H9 (cell line): ENCODE measurements around the gene STPG3. TPM values are rescaled to one million over a fixed set of nuclear protein-coding genes. Genes with fewer than 3 reads are reported as not detected.

Source experiments
- DNase-seq: peaks from one replicate; pipeline ENCODE4 v3.0.0-alpha.2; 2017
- H2AFZ ChIP-seq: one replicate; pipeline ENCODE4 v1.6.1; 2013; ENCODE audit warnings: mild to moderate bottlenecking, low read length, control low read depth, moderate library complexity
- H2AK5ac ChIP-seq: 2 replicates; pipeline ENCODE4 v1.6.1; 2013; ENCODE audit warnings: low read length, control low read depth, mixed read lengths; ENCODE audit not compliant: insufficient read length
- H2BK120ac ChIP-seq: one replicate; pipeline ENCODE4 v1.6.1; 2013; ENCODE audit warnings: low read depth, mild to moderate bottlenecking, low read length, control low read depth, inconsistent platforms; ENCODE audit not compliant: poor library complexity, severe bottlenecking
- H2BK12ac ChIP-seq: 2 replicates; pipeline ENCODE4 v1.6.1; 2013; ENCODE audit warnings: low read length, control low read depth, mixed read lengths, low read depth; ENCODE audit not compliant: insufficient read length
- H2BK15ac ChIP-seq: 2 replicates; pipeline ENCODE4 v1.6.1; 2013; ENCODE audit warnings: low read depth, low read length, control low read depth
- H2BK20ac ChIP-seq: one replicate; pipeline ENCODE4 v1.6.1; 2013; ENCODE audit warnings: low read depth, mild to moderate bottlenecking, low read length, control low read depth, inconsistent platforms; ENCODE audit not compliant: poor library complexity, severe bottlenecking
- H2BK5ac ChIP-seq: 2 replicates; pipeline ENCODE4 v1.6.1; 2013; ENCODE audit warnings: low read length, control low read depth, mixed read lengths; ENCODE audit not compliant: insufficient read length
- H3K14ac ChIP-seq: 2 replicates; pipeline ENCODE4 v1.6.1; 2013; ENCODE audit warnings: low read length, control low read depth; ENCODE audit not compliant: insufficient read depth
- H3K18ac ChIP-seq: 2 replicates; pipeline ENCODE4 v1.6.1; 2013; ENCODE audit warnings: low read depth, mild to moderate bottlenecking, mixed read lengths, low read length, control low read depth; ENCODE audit not compliant: insufficient read length
- H3K23ac ChIP-seq: 2 replicates; pipeline ENCODE4 v1.6.1; 2013; ENCODE audit warnings: low read length, control low read depth, mixed read lengths, low read depth; ENCODE audit not compliant: insufficient read length
- H3K23me2 ChIP-seq: 2 replicates; pipeline ENCODE4 v1.6.1; 2013; ENCODE audit warnings: low read depth, mild to moderate bottlenecking, mixed read lengths, low read length, control low read depth; ENCODE audit not compliant: insufficient read length, poor library complexity, severe bottlenecking
- H3K27ac ChIP-seq: 2 replicates; pipeline ENCODE4 v1.5.1; 2013; ENCODE audit warnings: low read length, control low read depth, mixed read lengths, low read depth; ENCODE audit not compliant: insufficient read length
- H3K27me3 ChIP-seq: 2 replicates; pipeline ENCODE4 v1.6.1; 2013; ENCODE audit warnings: low read length, control low read depth, inconsistent platforms; ENCODE audit not compliant: insufficient read depth
- H3K4ac ChIP-seq: 2 replicates; pipeline ENCODE4 v1.6.1; 2013; ENCODE audit warnings: low read depth, mild to moderate bottlenecking, control low read depth, inconsistent platforms, low read length, moderate library complexity
- H3K4me1 ChIP-seq: 2 replicates; pipeline ENCODE4 v1.6.1; 2013; ENCODE audit warnings: low read length, control low read depth, inconsistent platforms; ENCODE audit not compliant: insufficient read depth
- H3K4me2 ChIP-seq: 2 replicates; pipeline ENCODE4 v1.6.1; 2013; ENCODE audit warnings: low read length, control low read depth, mixed read lengths; ENCODE audit not compliant: insufficient read length, insufficient read depth
- H3K56ac ChIP-seq: 2 replicates; pipeline ENCODE4 v1.6.1; 2013; ENCODE audit warnings: low read depth, mild to moderate bottlenecking, mixed read lengths, low read length, control low read depth; ENCODE audit not compliant: insufficient read length
- H3K79me1 ChIP-seq: 2 replicates; pipeline ENCODE4 v1.6.1; 2013; ENCODE audit warnings: low read depth, mild to moderate bottlenecking, moderate library complexity, low read length, control low read depth, inconsistent platforms; ENCODE audit not compliant: insufficient read depth, poor library complexity, severe bottlenecking
- H3K79me2 ChIP-seq: 2 replicates; pipeline ENCODE4 v1.6.1; 2013; ENCODE audit warnings: low read length, control low read depth, inconsistent platforms; ENCODE audit not compliant: insufficient read depth
- H3K9ac ChIP-seq: 2 replicates; pipeline ENCODE4 v1.6.1; 2013; ENCODE audit warnings: low read length, control low read depth, mixed read lengths; ENCODE audit not compliant: insufficient read length; ENCODE audit errors: extremely low read depth
- H3K9me3 ChIP-seq: one replicate; pipeline ENCODE4 v1.6.1; 2013; ENCODE audit warnings: low read depth, low read length, inconsistent platforms; ENCODE audit not compliant: control insufficient read depth
- H3T11ph ChIP-seq: one replicate; pipeline ENCODE4 v1.6.1; 2013; ENCODE audit warnings: mild to moderate bottlenecking, low read length, control low read depth, inconsistent platforms
- H4K20me1 ChIP-seq: one replicate; pipeline ENCODE4 v1.6.1; 2013; ENCODE audit not compliant: control insufficient read depth, insufficient read length, insufficient read depth
- H4K5ac ChIP-seq: 2 replicates; pipeline ENCODE4 v1.6.1; 2013; ENCODE audit warnings: low read depth, mild to moderate bottlenecking, mixed read lengths, low read length, control low read depth; ENCODE audit not compliant: insufficient read length
- H4K8ac ChIP-seq: replicated peaks from 2 replicates; pipeline ENCODE4 v1.6.1; 2013; ENCODE audit warnings: low read length, control low read depth, mixed read lengths, low read depth; ENCODE audit not compliant: insufficient read length
- H4K91ac ChIP-seq: 2 replicates; pipeline ENCODE4 v1.6.1; 2013; ENCODE audit warnings: low read depth, mild to moderate bottlenecking, moderate library complexity, mixed read lengths, low read length, control low read depth; ENCODE audit not compliant: insufficient read length
- H3K27ac Mint-ChIP-seq, 3 experiments: 2 replicates in 2 of 3; 3 replicates in 1 of 3; pipeline ENCODE4 v1.8.0; 2020 to 2021; ENCODE audit warnings: mixed read lengths in 3 of 3, mild to moderate bottlenecking in 1 of 3, moderate library complexity in 1 of 3
- H3K27me3 Mint-ChIP-seq: 2 replicates; pipeline ENCODE4 v1.8.0; 2021; ENCODE audit warnings: low read depth, mild to moderate bottlenecking, moderate library complexity, mixed read lengths
- H3K36me3 Mint-ChIP-seq, 3 experiments: 2 replicates in 2 of 3; 3 replicates in 1 of 3; pipeline ENCODE4 v1.8.0; 2020 to 2021; ENCODE audit warnings: low read depth in 3 of 3, mixed read lengths in 3 of 3; ENCODE audit not compliant: insufficient read depth in 1 of 3
- H3K4me1 Mint-ChIP-seq, 2 experiments: 2 replicates each; pipeline ENCODE4 v1.8.0; 2020; ENCODE audit warnings: mixed read lengths in 2 of 2
- H3K4me3 Mint-ChIP-seq, 2 experiments: 2 replicates in 1 of 2; 3 replicates in 1 of 2; pipeline ENCODE4 v1.8.0; 2020 to 2021; ENCODE audit warnings: mild to moderate bottlenecking in 2 of 2, mixed read lengths in 2 of 2, moderate library complexity in 1 of 2
- H3K9me3 Mint-ChIP-seq, 2 experiments: 2 replicates in 1 of 2; 3 replicates in 1 of 2; pipeline ENCODE4 v1.8.0; 2020; ENCODE audit warnings: mild to moderate bottlenecking in 2 of 2, mixed read lengths in 2 of 2, moderate library complexity in 1 of 2
- WGBS: extraction: QIAGEN DNeasy Blood & Tissue Kit; methylation state at CpG from one replicate; pipeline ENCODE4 v1.1.7; 2013; ENCODE audit warnings: missing lambda C conversion rate, low lambda C conversion rate, mixed read lengths; ENCODE audit not compliant: insufficient read length; ENCODE audit errors: extremely low coverage; 5-methylcytosine and 5-hydroxymethylcytosine counted together
- total RNA-seq: library from RNA; stranded (reverse); gene quantifications from 2 replicates; pipeline ENCODE4 v1.2.1, GENCODE V29; 2021
- TF ChIP-seq, protein P1 (sequence below): fragments of 200-600 bp; sonication (generic); conservative IDR thresholded peaks from 3 replicates; pipeline ENCODE4 v1.8.0; 2021; ENCODE audit warnings: antibody characterized with exemption, mild to moderate bottlenecking

The STPG3 gene
- total RNA-seq, 1 experiment from 2014 or later: not detected

GRCh38 chr9:137247135-137247915, 3.8 kb upstream of the STPG3 start:
- H3K79me2 ChIP-seq: no peaks in the 10 kb centered on the region
- no peak overlapping the region for H2BK12ac ChIP-seq
- no peak overlapping the region for H3K4ac ChIP-seq
- Mint-ChIP-seq H3K4me3 (no peak overlapping the region), H3K36me3 (peaks cover 11 to 17% (median 14%) of the 10 kb centered on the region in 3 experiments; a peak in 6 of 7 replicates), H3K9me3 (no peaks in the 10 kb centered on the region; a peak in 1 of 5 replicates), H3K27ac (no peak overlapping the region), H3K27me3 (peaks cover 40% of the 10 kb centered on the region), H3K4me1 (peaks cover 17 to 26% of the 10 kb centered on the region in 2 experiments)
- no peak overlapping the region for H2BK20ac ChIP-seq
- no peak overlapping the region for H3K23ac ChIP-seq
- H2BK5ac ChIP-seq: no peak overlapping the region
- no peak overlapping the region for H3K9ac ChIP-seq
- H3T11ph ChIP-seq: no peak overlapping the region
- no peaks in the 10 kb centered on the region; the same call in 1 of the 2 replicates for H3K4me1 ChIP-seq
- no peak overlapping the region for H4K5ac ChIP-seq
- H3K9me3 ChIP-seq: no peaks in the 10 kb centered on the region
- no peak overlapping the region for H2AFZ ChIP-seq
- H2BK120ac ChIP-seq: no peak overlapping the region
- H3K27me3 ChIP-seq: no peaks in the 10 kb centered on the region
- no peak for DNase-seq
- H3K4me2 ChIP-seq: no peak overlapping the region
- peaks cover 3% of the 10 kb centered on the region for H4K20me1 ChIP-seq
- no peak overlapping the region for H2BK15ac ChIP-seq
- H3K79me1 ChIP-seq: no peaks in the 10 kb centered on the region
- H3K27ac ChIP-seq: no peak overlapping the region
- TF ChIP-seq, protein P1, sequence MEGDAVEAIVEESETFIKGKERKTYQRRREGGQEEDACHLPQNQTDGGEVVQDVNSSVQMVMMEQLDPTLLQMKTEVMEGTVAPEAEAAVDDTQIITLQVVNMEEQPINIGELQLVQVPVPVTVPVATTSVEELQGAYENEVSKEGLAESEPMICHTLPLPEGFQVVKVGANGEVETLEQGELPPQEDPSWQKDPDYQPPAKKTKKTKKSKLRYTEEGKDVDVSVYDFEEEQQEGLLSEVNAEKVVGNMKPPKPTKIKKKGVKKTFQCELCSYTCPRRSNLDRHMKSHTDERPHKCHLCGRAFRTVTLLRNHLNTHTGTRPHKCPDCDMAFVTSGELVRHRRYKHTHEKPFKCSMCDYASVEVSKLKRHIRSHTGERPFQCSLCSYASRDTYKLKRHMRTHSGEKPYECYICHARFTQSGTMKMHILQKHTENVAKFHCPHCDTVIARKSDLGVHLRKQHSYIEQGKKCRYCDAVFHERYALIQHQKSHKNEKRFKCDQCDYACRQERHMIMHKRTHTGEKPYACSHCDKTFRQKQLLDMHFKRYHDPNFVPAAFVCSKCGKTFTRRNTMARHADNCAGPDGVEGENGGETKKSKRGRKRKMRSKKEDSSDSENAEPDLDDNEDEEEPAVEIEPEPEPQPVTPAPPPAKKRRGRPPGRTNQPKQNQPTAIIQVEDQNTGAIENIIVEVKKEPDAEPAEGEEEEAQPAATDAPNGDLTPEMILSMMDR: no peak
- no CpG with 5 or more reads among the region's 20 CpGs for WGBS
- H4K91ac ChIP-seq: no peak overlapping the region
- H3K23me2 ChIP-seq: peaks cover 3% of the 10 kb centered on the region
- H3K18ac ChIP-seq: no peak overlapping the region
- no peak overlapping the region for H2AK5ac ChIP-seq
- H3K14ac ChIP-seq: no peak overlapping the region; the same call in 1 of the 2 replicates
- H3K56ac ChIP-seq: no peak overlapping the region
- H4K8ac ChIP-seq: no peak overlapping the region
